Astrocyte of the cerebellum (primary cell): ENCODE results near the gene ACACA.
A peak's percentile ranks its signal among the peaks of the same experiment; 100 is the strongest.

ENCODE experiments used
- DNase-seq: peaks from one replicate; pipeline ENCODE4 v3.0.0-alpha.2; 2011; ENCODE audit warnings: low read depth
- H3K4me3 ChIP-seq: 2 replicates; pipeline ENCODE4 v1.5.1; 2011; ENCODE audit warnings: mild to moderate bottlenecking, low read depth, low read length, moderate library complexity
- in situ Hi-C: cut with HindIII; loops from 2 replicates; pipeline ENCODE4 v1.10.0; 2017; ENCODE audit warnings: low sequenced_read_pairs
- TF ChIP-seq, protein P1 (sequence below): IDR thresholded peaks from 2 replicates; pipeline ENCODE4 v1.5.1; 2012; ENCODE audit warnings: low read length, low read depth, moderate library complexity, mild to moderate bottlenecking; ENCODE audit errors: missing control alignments

ACACA gene

DNA sequence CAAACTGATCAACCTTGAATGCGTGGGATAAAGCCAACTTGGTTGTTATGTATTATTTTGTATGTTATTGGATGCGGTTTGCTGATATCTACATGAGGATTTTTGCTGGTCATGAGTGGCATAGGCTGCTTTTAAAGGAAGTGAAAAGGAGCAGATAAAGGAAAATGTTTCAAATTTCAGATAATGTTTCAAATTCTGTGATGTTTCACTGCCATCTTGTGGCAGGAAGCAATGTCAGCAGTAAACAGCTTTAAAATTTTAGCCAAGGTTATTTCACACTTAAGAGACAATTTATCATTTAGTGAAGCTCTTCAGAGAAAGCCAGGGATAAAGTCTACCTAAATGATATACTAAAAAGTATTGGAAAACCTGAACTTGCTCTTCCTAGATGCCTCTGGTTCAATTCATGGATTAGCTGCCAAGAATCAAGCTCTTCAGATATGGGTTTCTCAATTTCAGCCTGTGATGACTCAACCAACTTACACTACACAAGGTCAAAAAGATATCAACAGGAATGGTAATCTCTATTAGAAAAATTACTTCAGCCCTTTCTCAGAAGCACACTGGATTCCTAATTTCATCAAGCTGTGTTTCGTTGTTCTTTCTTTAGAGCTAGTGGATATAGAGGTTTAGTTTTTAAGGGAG is 166.8 kb downstream of the ACACA start:
- in situ Hi-C loops = no loop called here
- DNase-seq = peak; percentile 11
- TF ChIP-seq, protein P1, sequence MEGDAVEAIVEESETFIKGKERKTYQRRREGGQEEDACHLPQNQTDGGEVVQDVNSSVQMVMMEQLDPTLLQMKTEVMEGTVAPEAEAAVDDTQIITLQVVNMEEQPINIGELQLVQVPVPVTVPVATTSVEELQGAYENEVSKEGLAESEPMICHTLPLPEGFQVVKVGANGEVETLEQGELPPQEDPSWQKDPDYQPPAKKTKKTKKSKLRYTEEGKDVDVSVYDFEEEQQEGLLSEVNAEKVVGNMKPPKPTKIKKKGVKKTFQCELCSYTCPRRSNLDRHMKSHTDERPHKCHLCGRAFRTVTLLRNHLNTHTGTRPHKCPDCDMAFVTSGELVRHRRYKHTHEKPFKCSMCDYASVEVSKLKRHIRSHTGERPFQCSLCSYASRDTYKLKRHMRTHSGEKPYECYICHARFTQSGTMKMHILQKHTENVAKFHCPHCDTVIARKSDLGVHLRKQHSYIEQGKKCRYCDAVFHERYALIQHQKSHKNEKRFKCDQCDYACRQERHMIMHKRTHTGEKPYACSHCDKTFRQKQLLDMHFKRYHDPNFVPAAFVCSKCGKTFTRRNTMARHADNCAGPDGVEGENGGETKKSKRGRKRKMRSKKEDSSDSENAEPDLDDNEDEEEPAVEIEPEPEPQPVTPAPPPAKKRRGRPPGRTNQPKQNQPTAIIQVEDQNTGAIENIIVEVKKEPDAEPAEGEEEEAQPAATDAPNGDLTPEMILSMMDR = peak; percentile 61
- no peak overlapping the region for H3K4me3 ChIP-seq

- DNase-seq = no peak
- no peak overlapping the region for H3K4me3 ChIP-seq
- in situ Hi-C loops = no loop called here
- TF ChIP-seq, protein P1 = no peak
Observed at GRCh38 chr17:37234106-37234505, 172.5 kb downstream of the ACACA start.

DNA sequence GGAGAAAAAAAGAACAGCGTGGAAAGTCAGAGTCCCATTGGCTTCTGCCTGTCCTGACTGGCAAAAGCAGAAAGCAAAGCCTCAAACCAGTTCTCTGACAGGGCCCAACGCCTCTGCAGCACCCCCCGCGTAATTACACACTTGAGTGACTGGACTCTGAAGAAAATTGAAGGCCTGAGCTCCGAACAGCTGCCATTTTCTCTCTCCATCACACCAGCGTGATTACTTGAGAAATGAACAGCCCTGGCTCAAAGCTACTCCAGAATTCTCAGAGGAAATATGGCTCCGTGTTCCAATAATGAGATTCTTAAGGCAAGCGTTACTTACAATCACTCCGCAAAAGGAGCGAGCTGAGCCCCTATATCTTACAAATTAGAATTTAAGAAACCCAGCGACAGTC is 173.6 kb downstream of the ACACA start:
- in situ Hi-C loops = no loop called here
- no peak for DNase-seq
- H3K4me3 ChIP-seq = no peak overlapping the region
- TF ChIP-seq, protein P1 = no peak

DNA sequence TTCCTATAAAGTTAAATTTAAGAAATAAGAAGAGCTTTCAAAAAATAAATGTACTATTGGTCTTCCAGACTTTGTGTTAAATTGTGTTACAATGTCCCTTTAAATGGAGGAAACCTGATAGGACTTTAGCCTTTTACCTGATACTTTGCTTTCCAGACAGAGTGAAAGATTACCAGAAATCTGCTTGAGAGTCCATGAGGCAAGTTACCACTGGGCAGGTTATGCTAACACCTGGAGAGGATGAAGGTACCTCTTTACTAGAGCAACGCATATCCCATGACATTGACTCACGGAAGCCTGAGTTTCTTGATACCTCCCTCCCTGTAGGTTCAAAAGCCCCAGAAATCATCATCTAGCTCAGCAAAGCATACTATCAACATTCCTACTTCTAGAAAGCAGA is 174.7 kb downstream of the ACACA start:
- in situ Hi-C loops = no loop called here

DNA sequence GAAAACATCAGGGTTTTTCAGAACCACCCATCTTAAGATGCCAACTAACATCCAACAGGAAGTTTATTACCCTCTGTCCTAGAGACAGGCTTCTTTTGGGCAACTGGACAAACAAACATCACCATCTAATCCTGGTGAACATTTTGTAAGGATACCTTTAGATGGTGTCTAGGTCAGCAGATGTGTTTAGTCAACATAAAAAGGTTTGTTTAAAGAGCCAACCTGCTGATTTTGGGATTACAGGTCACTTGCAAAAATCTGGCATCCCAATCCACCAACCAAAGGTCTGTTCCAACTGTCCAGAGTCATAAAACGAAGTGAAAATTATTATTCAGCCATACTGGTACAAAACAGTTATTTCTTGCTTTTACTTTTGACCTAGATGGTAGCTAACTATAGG is 176.0 kb downstream of the ACACA start:
- in situ Hi-C loops = no loop called here
- DNase-seq = no peak
- no peak overlapping the region for H3K4me3 ChIP-seq
- TF ChIP-seq, protein P1 = no peak

More for the DNA sequence above, 174.7 kb downstream of the ACACA start:
- TF ChIP-seq, protein P1 = no peak
- H3K4me3 ChIP-seq = no peak overlapping the region
- DNase-seq = no peak

DNA sequence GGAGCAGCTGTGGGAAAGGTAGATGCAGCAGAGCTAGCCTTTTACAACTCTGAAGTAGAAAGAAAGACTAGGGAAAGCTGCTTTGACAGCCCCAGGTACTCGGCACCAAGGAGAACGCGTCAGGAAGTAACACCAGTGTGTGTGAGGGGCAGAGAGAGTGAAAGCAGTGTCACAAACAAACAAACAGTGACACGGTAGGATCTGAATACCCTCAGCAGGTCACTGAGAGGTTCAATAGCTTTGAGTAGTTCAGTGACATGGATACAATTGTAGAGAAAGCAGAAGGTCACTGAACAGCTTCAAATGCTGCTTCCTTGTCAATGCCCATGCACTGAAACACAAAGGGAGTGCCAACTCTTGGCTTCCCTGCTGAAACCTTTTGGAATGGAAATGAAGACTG is 181.2 kb downstream of the ACACA start:
- in situ Hi-C loops = no loop called here
- H3K4me3 ChIP-seq = no peak overlapping the region
- TF ChIP-seq, protein P1 = no peak
- DNase-seq = no peak
